ENCODE results near the gene CCN5. TPM values are rescaled to one million over a fixed set of nuclear protein-coding genes. Genes with fewer than 3 reads are reported as not detected.

CCN5 gene
- total and polyA plus RNA-seq, 2 experiments from 2014 or later: 23.6 to 47.3 TPM

DNA sequence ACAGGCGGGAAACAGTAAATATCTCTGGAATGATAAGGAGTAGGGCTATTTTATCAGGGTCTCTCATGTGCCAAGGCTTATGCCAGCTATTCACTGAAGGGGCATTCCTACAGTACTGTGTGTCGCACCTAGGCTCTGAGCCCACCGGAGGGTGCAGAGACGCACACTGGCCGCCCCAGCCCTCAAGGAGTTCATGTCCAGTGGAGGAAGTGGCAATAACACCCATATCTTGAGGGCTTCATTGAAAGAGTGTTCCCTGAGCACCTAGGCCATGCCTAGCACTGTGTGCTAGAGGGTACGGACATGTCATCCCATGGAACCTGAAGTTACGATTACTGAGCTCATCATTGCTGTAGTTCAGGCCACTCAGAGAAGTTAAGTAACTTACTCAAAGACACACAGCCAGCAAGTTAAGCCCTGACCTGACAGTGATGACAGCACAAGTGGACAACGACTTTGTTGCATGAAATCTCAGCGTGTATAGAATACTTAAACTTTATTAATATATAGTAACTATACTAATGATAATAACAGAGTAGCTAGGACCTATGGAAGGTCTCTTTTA lies 8.7 kb downstream of the CCN5 start:
- Histone ChIP-seq H3K9me3 (ENCODE audit: low read depth) (no peaks in the 10 kb centered on the region), H3K27ac (no peak overlapping the region), H3K4me2 (ENCODE audit: unreplicated experiment) (no peak overlapping the region), H3K36me3 (ENCODE audit: low read depth) (no peaks in the 10 kb centered on the region), H3K4me3 (no peak overlapping the region), H3K9ac (no peak overlapping the region), H3K79me2 (ENCODE audit: insufficient read depth) (no peaks in the 10 kb centered on the region), H3K4me1 (ENCODE audit: insufficient read depth) (peaks cover 30% of the 10 kb centered on the region), H3K27me3 (replicated peaks; ENCODE audit: insufficient read depth) (no peaks in the 10 kb centered on the region), H3F3A (ENCODE audit: insufficient read depth) (peaks cover 36% of the 10 kb centered on the region), H3K9me2 (ENCODE audit: insufficient read depth) (no peaks in the 10 kb centered on the region), H2AFZ (no peak overlapping the region), H4K20me1 (ENCODE audit: insufficient read depth) (no peaks in the 10 kb centered on the region)
- no peak for TF ChIP-seq EZH2 (IDR thresholded peaks at IDR 0.05; ENCODE audit: insufficient read depth, poor library complexity, severe bottlenecking)
- TF ChIP-seq EZH2phosphoT487 (IDR thresholded peaks at IDR 0.05; ENCODE audit: insufficient read depth, low read depth): no peak
- 90 to 94% methylated on average over 9 of the region's 9 CpGs for WGBS, 2 experiments (ENCODE audit: low coverage in 1 of 2, low lambda C conversion rate in 2 of 2, missing lambda C conversion rate in 2 of 2)
- DNase-seq: no peak
- in situ Hi-C loops (cut with MboI): no loop called here

DNA sequence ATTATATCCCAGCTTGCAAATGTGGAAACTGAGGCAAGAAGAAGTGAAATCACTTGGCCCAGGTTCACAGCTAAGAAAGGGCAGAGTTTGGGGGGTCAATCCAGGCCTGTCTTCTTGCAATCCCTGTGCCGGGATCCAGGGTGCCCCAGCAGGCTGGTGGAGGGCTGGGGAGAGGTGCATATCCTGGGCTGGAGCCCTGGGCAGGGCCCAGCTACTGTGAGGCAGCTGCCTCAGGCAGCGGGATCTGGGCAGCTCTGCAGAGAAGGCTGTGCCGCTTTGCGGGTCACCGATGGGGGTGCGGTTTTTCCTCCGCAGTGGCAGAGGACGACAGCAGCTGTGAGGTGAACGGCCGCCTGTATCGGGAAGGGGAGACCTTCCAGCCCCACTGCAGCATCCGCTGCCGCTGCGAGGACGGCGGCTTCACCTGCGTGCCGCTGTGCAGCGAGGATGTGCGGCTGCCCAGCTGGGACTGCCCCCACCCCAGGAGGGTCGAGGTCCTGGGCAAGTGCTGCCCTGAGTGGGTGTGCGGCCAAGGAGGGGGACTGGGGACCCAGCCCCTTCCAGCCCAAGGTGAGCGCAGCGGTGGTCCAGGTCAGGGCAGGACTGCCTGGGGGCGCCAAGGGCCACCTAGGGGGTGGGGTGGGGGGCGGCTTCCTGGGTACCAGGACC lies 9.4 kb downstream of the CCN5 start:
- TF ChIP-seq EZH2 (IDR thresholded peaks at IDR 0.05; ENCODE audit: insufficient read depth, poor library complexity, severe bottlenecking) (no peak), EZH2phosphoT487 (IDR thresholded peaks at IDR 0.05; ENCODE audit: insufficient read depth, low read depth) (no peak)
- H3K9ac ChIP-seq: no peak overlapping the region
- H3K9me3 ChIP-seq (ENCODE audit: low read depth): no peaks in the 10 kb centered on the region
- H3K4me2 ChIP-seq (ENCODE audit: unreplicated experiment): no peak overlapping the region
- H4K20me1 ChIP-seq (ENCODE audit: insufficient read depth): no peaks in the 10 kb centered on the region
- WGBS, 2 experiments (ENCODE audit: low coverage in 1 of 2, low lambda C conversion rate in 2 of 2, missing lambda C conversion rate in 2 of 2): 92 to 94% methylated on average over 21 of the region's 26 CpGs
- no peaks in the 10 kb centered on the region for H3K27me3 ChIP-seq (replicated peaks; ENCODE audit: insufficient read depth)
- no peaks in the 10 kb centered on the region for H3K79me2 ChIP-seq (ENCODE audit: insufficient read depth)
- peaks cover 36% of the 10 kb centered on the region for H3K4me1 ChIP-seq (ENCODE audit: insufficient read depth)
- H2AFZ ChIP-seq: no peak overlapping the region
- no peak for DNase-seq
- H3K36me3 ChIP-seq (ENCODE audit: low read depth): no peaks in the 10 kb centered on the region
- H3K9me2 ChIP-seq (ENCODE audit: insufficient read depth): no peaks in the 10 kb centered on the region
- H3K27ac ChIP-seq: no peak overlapping the region
- no peak overlapping the region for H3K4me3 ChIP-seq
- in situ Hi-C loops (cut with MboI): no loop called here
- peaks cover 36% of the 10 kb centered on the region for H3F3A ChIP-seq (ENCODE audit: insufficient read depth)

DNA sequence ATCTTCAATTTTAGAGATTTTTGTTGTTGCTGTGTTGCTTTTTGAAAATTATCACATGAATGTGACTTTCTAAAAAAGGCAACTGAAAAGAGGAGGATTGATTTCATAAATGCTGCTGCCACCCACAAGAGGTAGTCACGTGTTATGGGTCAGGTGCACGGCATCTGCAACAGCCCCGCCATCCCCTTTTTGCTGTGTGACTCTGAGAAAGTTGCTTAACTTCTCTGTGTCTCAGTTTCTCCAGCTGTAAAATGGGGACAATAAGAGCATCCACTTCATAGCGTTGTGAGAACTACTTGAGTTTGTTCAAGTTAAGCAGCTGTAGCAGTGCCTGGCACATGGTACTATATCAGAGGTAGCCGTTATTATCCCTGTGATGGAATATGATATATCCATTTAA lies 10.7 kb downstream of the CCN5 start:
- Histone ChIP-seq H3K4me2 (ENCODE audit: unreplicated experiment) (no peak overlapping the region), H3F3A (ENCODE audit: insufficient read depth) (peaks cover 34% of the 10 kb centered on the region), H4K20me1 (ENCODE audit: insufficient read depth) (no peaks in the 10 kb centered on the region), H3K36me3 (ENCODE audit: low read depth) (no peaks in the 10 kb centered on the region), H3K9me3 (ENCODE audit: low read depth) (no peaks in the 10 kb centered on the region), H3K4me1 (ENCODE audit: insufficient read depth) (peaks cover 36% of the 10 kb centered on the region), H3K9ac (no peak overlapping the region), H3K79me2 (ENCODE audit: insufficient read depth) (no peaks in the 10 kb centered on the region), H3K27ac (no peak overlapping the region), H2AFZ (no peak overlapping the region), H3K27me3 (replicated peaks; ENCODE audit: insufficient read depth) (no peaks in the 10 kb centered on the region), H3K9me2 (ENCODE audit: insufficient read depth) (no peaks in the 10 kb centered on the region), H3K4me3 (no peak overlapping the region)
- no peak for DNase-seq
- 78 to 83% methylated on average over 5 of the region's 5 CpGs for WGBS, 2 experiments (ENCODE audit: low coverage in 1 of 2, low lambda C conversion rate in 2 of 2, missing lambda C conversion rate in 2 of 2)
- in situ Hi-C loops (cut with MboI): no loop called here
- TF ChIP-seq EZH2phosphoT487 (IDR thresholded peaks at IDR 0.05; ENCODE audit: insufficient read depth, low read depth) (no peak), EZH2 (IDR thresholded peaks at IDR 0.05; ENCODE audit: insufficient read depth, poor library complexity, severe bottlenecking) (no peak)

DNA sequence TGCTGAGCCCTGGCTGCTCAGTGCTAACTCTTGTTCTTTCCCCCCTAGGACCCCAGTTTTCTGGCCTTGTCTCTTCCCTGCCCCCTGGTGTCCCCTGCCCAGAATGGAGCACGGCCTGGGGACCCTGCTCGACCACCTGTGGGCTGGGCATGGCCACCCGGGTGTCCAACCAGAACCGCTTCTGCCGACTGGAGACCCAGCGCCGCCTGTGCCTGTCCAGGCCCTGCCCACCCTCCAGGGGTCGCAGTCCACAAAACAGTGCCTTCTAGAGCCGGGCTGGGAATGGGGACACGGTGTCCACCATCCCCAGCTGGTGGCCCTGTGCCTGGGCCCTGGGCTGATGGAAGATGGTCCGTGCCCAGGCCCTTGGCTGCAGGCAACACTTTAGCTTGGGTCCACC lies 11.9 kb downstream of the CCN5 start:
- Histone ChIP-seq H3K27me3 (replicated peaks; ENCODE audit: insufficient read depth) (no peaks in the 10 kb centered on the region), H2AFZ (no peak overlapping the region), H3K9ac (no peak overlapping the region), H3K9me3 (ENCODE audit: low read depth) (no peaks in the 10 kb centered on the region), H3K4me2 (ENCODE audit: unreplicated experiment) (no peak overlapping the region), H3F3A (ENCODE audit: insufficient read depth) (peaks cover 35% of the 10 kb centered on the region), H3K4me3 (no peak overlapping the region), H3K4me1 (ENCODE audit: insufficient read depth) (peaks cover 30% of the 10 kb centered on the region), H3K27ac (no peak overlapping the region), H4K20me1 (ENCODE audit: insufficient read depth) (no peaks in the 10 kb centered on the region), H3K79me2 (ENCODE audit: insufficient read depth) (no peaks in the 10 kb centered on the region), H3K9me2 (ENCODE audit: insufficient read depth) (no peaks in the 10 kb centered on the region), H3K36me3 (ENCODE audit: low read depth) (no peaks in the 10 kb centered on the region)
- TF ChIP-seq EZH2phosphoT487 (IDR thresholded peaks at IDR 0.05; ENCODE audit: insufficient read depth, low read depth) (no peak), EZH2 (IDR thresholded peaks at IDR 0.05; ENCODE audit: insufficient read depth, poor library complexity, severe bottlenecking) (no peak)
- WGBS, 2 experiments (ENCODE audit: low coverage in 1 of 2, low lambda C conversion rate in 2 of 2, missing lambda C conversion rate in 2 of 2): 86 to 90% methylated on average over 11 of the region's 11 CpGs
- in situ Hi-C loops (cut with MboI): no loop called here
- DNase-seq: no peak
